Mesenchymal stem cell (in vitro differentiated cells and primary cell): ENCODE measurements around the gene CARD11.

ENCODE experiments used
- DNase-seq: peaks from one replicate; pipeline ENCODE4 v3.0.0-alpha.2; 2013
- H2AFZ ChIP-seq: one replicate; pipeline ENCODE4 v1.6.1; 2013; ENCODE audit warnings: low read depth, mild to moderate bottlenecking, control low read depth, inconsistent platforms, low read length, moderate library complexity
- H2AK5ac ChIP-seq: 2 replicates; pipeline ENCODE4 v1.6.1; 2013; ENCODE audit warnings: low read length, moderate library complexity, mild to moderate bottlenecking, inconsistent platforms; ENCODE audit not compliant: severe bottlenecking
- H2BK120ac ChIP-seq: one replicate; pipeline ENCODE4 v1.6.1; 2013; ENCODE audit warnings: low read depth, mild to moderate bottlenecking, inconsistent platforms, low read length, moderate library complexity
- H2BK12ac ChIP-seq, 2 experiments: one replicate each; pipeline ENCODE4 v1.6.1; 2013; ENCODE audit warnings: inconsistent platforms in 2 of 2, low read length in 2 of 2, mild to moderate bottlenecking in 2 of 2, moderate library complexity in 2 of 2, control low read depth in 1 of 2
- H2BK15ac ChIP-seq: one replicate; pipeline ENCODE4 v1.6.1; 2013; ENCODE audit warnings: mild to moderate bottlenecking, low read depth, inconsistent platforms; ENCODE audit not compliant: poor library complexity, severe bottlenecking
- H2BK5ac ChIP-seq: 2 replicates; pipeline ENCODE4 v1.6.1; 2013; ENCODE audit warnings: low read depth, mild to moderate bottlenecking, low read length, control low read depth, inconsistent platforms; ENCODE audit not compliant: poor library complexity, severe bottlenecking
- H3K14ac ChIP-seq, 2 experiments: one replicate each; pipeline ENCODE4 v1.6.1; 2013; ENCODE audit warnings: inconsistent platforms in 2 of 2, low read length in 2 of 2, control low read depth in 1 of 2, mild to moderate bottlenecking in 1 of 2, moderate library complexity in 1 of 2
- H3K18ac ChIP-seq, 2 experiments: one replicate each; pipeline ENCODE4 v1.6.1; 2013; ENCODE audit warnings: inconsistent platforms in 2 of 2, low read length in 2 of 2, control low read depth in 1 of 2, low read depth in 1 of 2, mild to moderate bottlenecking in 1 of 2
- H3K23ac ChIP-seq, 2 experiments: one replicate each; pipeline ENCODE4 v1.6.1; 2013; ENCODE audit warnings: inconsistent platforms in 2 of 2, low read length in 2 of 2, mild to moderate bottlenecking in 2 of 2, moderate library complexity in 2 of 2, control low read depth in 1 of 2
- H3K27ac ChIP-seq: 2 replicates; pipeline ENCODE4 v1.5.1; 2013; ENCODE audit warnings: mild to moderate bottlenecking, moderate library complexity, low read length, control low read depth, inconsistent platforms; ENCODE audit not compliant: poor library complexity, severe bottlenecking
- H3K27me3 ChIP-seq, 2 experiments: 2 replicates each; pipeline versions ENCODE4 v1.6.1 to v1.7.0; 2013; ENCODE audit warnings: low read length in 2 of 2, mild to moderate bottlenecking in 2 of 2, moderate library complexity in 2 of 2, control low read depth in 1 of 2, inconsistent platforms in 1 of 2; ENCODE audit not compliant: control insufficient read depth in 1 of 2, insufficient read depth in 1 of 2
- H3K36me3 ChIP-seq, 2 experiments: 2 replicates each; pipeline versions ENCODE4 v1.6.1 to v1.7.0; 2013; ENCODE audit warnings: low read length in 2 of 2, control low read depth in 1 of 2, inconsistent platforms in 1 of 2, low read depth in 1 of 2, mild to moderate bottlenecking in 1 of 2; ENCODE audit not compliant: insufficient read depth in 2 of 2, control insufficient read depth in 1 of 2
- H3K4ac ChIP-seq, 2 experiments: one replicate each; pipeline ENCODE4 v1.6.1; 2013; ENCODE audit warnings: inconsistent platforms in 2 of 2, low read length in 2 of 2, mild to moderate bottlenecking in 2 of 2, moderate library complexity in 2 of 2, control low read depth in 1 of 2, low read depth in 1 of 2
- H3K4me1 ChIP-seq: 2 replicates; pipeline ENCODE4 v1.6.1; 2013; ENCODE audit warnings: low read depth, low read length, control low read depth; ENCODE audit not compliant: control insufficient read depth, insufficient read depth
- H3K4me2 ChIP-seq: 2 replicates; pipeline ENCODE4 v1.6.1; 2013; ENCODE audit warnings: low read length, mild to moderate bottlenecking, inconsistent platforms; ENCODE audit not compliant: poor library complexity, severe bottlenecking
- H3K4me3 ChIP-seq, 2 experiments: 2 replicates each; pipeline versions ENCODE4 v1.5.1 to v1.7.0; 2013; ENCODE audit warnings: low read length in 2 of 2, mild to moderate bottlenecking in 2 of 2, control low read depth in 1 of 2, low read depth in 1 of 2; ENCODE audit not compliant: insufficient read depth in 1 of 2
- H3K79me1 ChIP-seq: replicated peaks from 2 replicates; pipeline ENCODE4 v1.6.1; 2013; ENCODE audit warnings: mild to moderate bottlenecking, control low read depth, low read length, inconsistent platforms; ENCODE audit not compliant: poor library complexity, severe bottlenecking
- H3K9ac ChIP-seq: 2 replicates; pipeline ENCODE4 v1.7.0; 2013; ENCODE audit warnings: mild to moderate bottlenecking, low read length, moderate library complexity
- H3K9me3 ChIP-seq: 2 replicates; pipeline ENCODE4 v1.7.0; 2013; ENCODE audit warnings: mild to moderate bottlenecking, low read length; ENCODE audit not compliant: control insufficient read depth
- H4K8ac ChIP-seq: one replicate; pipeline ENCODE4 v1.6.1; 2013; ENCODE audit warnings: inconsistent platforms, mild to moderate bottlenecking, low read length, moderate library complexity
- H4K91ac ChIP-seq: one replicate; pipeline ENCODE4 v1.6.1; 2013; ENCODE audit warnings: mild to moderate bottlenecking, low read length, inconsistent platforms
- WGBS: methylation state at CpG from one replicate; pipeline ENCODE4 v1.1.7; 2013; ENCODE audit warnings: mixed read lengths; 5-methylcytosine and 5-hydroxymethylcytosine counted together

The CARD11 gene

GRCh38 chr7:2923886-2924574 lies 119.6 kb downstream of the CARD11 start:
- Histone ChIP-seq H3K4ac (no peak overlapping the region), H2BK15ac (no peak overlapping the region), H2BK120ac (no peak overlapping the region), H3K27me3 (peaks cover 15 to 63% of the 10 kb centered on the region in 2 experiments), H3K27ac (no peak overlapping the region), H4K91ac (no peak overlapping the region), H3K9me3 (no peaks in the 10 kb centered on the region), H3K14ac (no peak overlapping the region), H3K79me1 (no peaks in the 10 kb centered on the region), H3K9ac (no peak overlapping the region), H3K36me3 (peaks cover 0 to 6% of the 10 kb centered on the region in 2 experiments), H2AFZ (no peak overlapping the region), H2BK12ac (no peak overlapping the region), H2AK5ac (no peak overlapping the region), H3K4me2 (no peak overlapping the region), H3K23ac (no peak overlapping the region), H3K4me1 (no peaks in the 10 kb centered on the region), H3K18ac (no peak overlapping the region), H2BK5ac (no peak overlapping the region), H4K8ac (no peak overlapping the region), H3K4me3 (no peak overlapping the region)
- WGBS: 86% methylated on average over 15 of the region's 17 CpGs
- no peak for DNase-seq

GRCh38 chr7:2923291-2923781 lies 120.3 kb downstream of the CARD11 start:
- WGBS: 91% methylated on average over 17 of the region's 17 CpGs

GRCh38 chr7:2922866-2923265 lies 120.8 kb downstream of the CARD11 start:
- Histone ChIP-seq H2BK5ac (no peak overlapping the region), H3K4me2 (no peak overlapping the region), H3K4ac (no peak overlapping the region), H3K27ac (no peak overlapping the region), H3K14ac (peak overlapping the region in 1 of 2 experiments; percentile 64), H3K9ac (no peak overlapping the region), H3K36me3 (peaks cover 0 to 6% of the 10 kb centered on the region in 2 experiments), H3K4me1 (no peaks in the 10 kb centered on the region), H3K9me3 (no peaks in the 10 kb centered on the region), H2AK5ac (no peak overlapping the region), H2BK12ac (no peak overlapping the region), H3K4me3 (no peak overlapping the region), H4K8ac (no peak overlapping the region), H2BK15ac (no peak overlapping the region), H3K79me1 (no peaks in the 10 kb centered on the region), H4K91ac (no peak overlapping the region), H3K27me3 (peaks cover 13 to 57% of the 10 kb centered on the region in 2 experiments), H3K18ac (no peak overlapping the region), H2AFZ (no peak overlapping the region), H2BK120ac (no peak overlapping the region), H3K23ac (no peak overlapping the region)
- no peak for DNase-seq
- WGBS: 87% methylated on average over 15 of the region's 15 CpGs

More at GRCh38 chr7:2923291-2923781, 120.3 kb downstream of the CARD11 start:
- no peak overlapping the region for H3K14ac ChIP-seq
- H3K4me1 ChIP-seq: no peaks in the 10 kb centered on the region
- H3K27me3 ChIP-seq: peaks cover 13 to 61% of the 10 kb centered on the region in 2 experiments
- peaks cover 0 to 6% of the 10 kb centered on the region in 2 experiments for H3K36me3 ChIP-seq
- no peak for DNase-seq
- H3K4ac ChIP-seq: no peak overlapping the region
- H4K8ac ChIP-seq: no peak overlapping the region
- H3K23ac ChIP-seq: no peak overlapping the region
- no peaks in the 10 kb centered on the region for H3K79me1 ChIP-seq
- H2BK15ac ChIP-seq: no peak overlapping the region
- no peak overlapping the region for H3K4me2 ChIP-seq
- no peak overlapping the region for H3K27ac ChIP-seq
- no peak overlapping the region for H2AK5ac ChIP-seq
- H3K4me3 ChIP-seq: peak overlapping the region in 1 of 2 experiments; percentile 29
- H3K9me3 ChIP-seq: no peaks in the 10 kb centered on the region
- H2BK120ac ChIP-seq: no peak overlapping the region
- no peak overlapping the region for H4K91ac ChIP-seq
- no peak overlapping the region for H2BK12ac ChIP-seq
- H3K18ac ChIP-seq: no peak overlapping the region
- H2BK5ac ChIP-seq: no peak overlapping the region
- no peak overlapping the region for H2AFZ ChIP-seq
- H3K9ac ChIP-seq: no peak overlapping the region

DNA sequence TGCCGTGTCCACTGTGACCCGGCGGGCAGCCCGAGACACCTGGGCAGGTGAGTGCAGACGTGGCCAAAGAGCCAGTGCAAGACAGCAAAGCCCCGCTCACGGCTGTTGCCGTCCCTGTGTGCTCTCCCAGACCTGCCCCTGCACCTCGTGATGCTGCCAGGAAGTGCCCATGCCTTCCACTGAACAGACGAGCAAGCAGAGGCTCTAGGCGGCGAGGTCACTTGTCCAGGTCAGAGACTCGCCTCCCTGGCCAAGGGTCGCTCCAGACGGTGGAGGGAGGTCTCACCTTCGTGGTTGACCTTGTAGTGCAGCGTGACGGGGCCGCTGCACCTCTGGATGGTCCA lies 121.3 kb downstream of the CARD11 start:
- H2BK12ac ChIP-seq: no peak overlapping the region
- peaks cover 0 to 6% of the 10 kb centered on the region in 2 experiments for H3K36me3 ChIP-seq
- H2AFZ ChIP-seq: no peak overlapping the region
- no peak overlapping the region for H3K4me3 ChIP-seq
- H4K8ac ChIP-seq: no peak overlapping the region
- H4K91ac ChIP-seq: peak overlapping the region; percentile 20
- H3K23ac ChIP-seq: no peak overlapping the region
- no peak overlapping the region for H2AK5ac ChIP-seq
- no peak for DNase-seq
- no peak overlapping the region for H3K9ac ChIP-seq
- H3K27ac ChIP-seq: no peak overlapping the region
- H3K14ac ChIP-seq: no peak overlapping the region
- H3K4me2 ChIP-seq: no peak overlapping the region
- H3K27me3 ChIP-seq: peaks cover 13 to 55% of the 10 kb centered on the region in 2 experiments
- H3K18ac ChIP-seq: no peak overlapping the region
- H2BK15ac ChIP-seq: no peak overlapping the region
- H2BK120ac ChIP-seq: no peak overlapping the region
- H2BK5ac ChIP-seq: no peak overlapping the region
- 85% methylated on average over 19 of the region's 19 CpGs for WGBS
- no peak overlapping the region for H3K4ac ChIP-seq
- no peaks in the 10 kb centered on the region for H3K9me3 ChIP-seq
- H3K4me1 ChIP-seq: no peaks in the 10 kb centered on the region
- H3K79me1 ChIP-seq: no peaks in the 10 kb centered on the region
